ENCODE measurements around the gene CDT1.
A peak's percentile ranks its signal among the peaks of the same experiment; 100 is the strongest.

Gene CDT1

DNA sequence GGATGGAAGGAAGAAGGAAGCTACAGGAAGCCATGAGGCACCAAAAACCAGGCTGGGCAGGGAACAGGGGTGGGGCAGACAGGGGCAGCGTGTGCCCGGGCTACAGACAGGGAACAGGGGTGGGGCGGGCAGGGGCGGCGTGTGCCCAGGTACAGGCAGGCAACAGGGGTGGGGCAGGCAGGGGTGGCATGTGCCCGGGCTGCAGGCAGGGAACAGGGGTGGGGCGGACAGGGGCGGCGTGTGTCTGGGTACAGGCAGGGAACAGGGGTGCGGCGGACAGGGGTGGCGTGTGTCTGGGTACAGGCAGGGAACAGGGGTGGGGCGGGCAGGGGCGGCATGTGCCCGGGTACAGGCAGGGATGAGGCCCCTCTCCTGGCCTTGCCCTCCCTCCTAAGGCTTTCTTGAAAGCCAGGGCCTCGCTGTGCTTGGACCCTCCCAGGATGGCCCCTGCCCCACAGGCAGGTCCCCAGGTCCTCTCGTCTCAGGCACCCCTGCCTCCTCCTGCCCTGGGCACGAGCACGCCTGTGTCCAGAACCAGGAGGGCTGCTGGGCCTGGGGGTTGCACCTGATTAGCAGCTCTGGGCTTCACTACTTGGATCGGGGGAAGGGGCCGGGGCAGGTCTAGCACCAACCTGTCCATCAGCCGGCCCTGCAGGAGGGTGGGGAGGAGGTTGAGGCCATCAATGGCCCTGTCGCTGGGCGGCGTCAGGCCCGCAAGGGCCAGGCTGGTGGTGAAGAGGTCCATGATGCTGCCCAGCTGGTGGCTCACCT lies 22.7 kb downstream of the CDT1 start:
- TF ChIP-seq POLR2A (IDR thresholded peaks at IDR 0.05; ENCODE audit: low read depth, low read length), result no peak
- FAIRE-seq (no peak), DNase-seq (ENCODE audit: insufficient read length, low spot score) (no peak)

DNA sequence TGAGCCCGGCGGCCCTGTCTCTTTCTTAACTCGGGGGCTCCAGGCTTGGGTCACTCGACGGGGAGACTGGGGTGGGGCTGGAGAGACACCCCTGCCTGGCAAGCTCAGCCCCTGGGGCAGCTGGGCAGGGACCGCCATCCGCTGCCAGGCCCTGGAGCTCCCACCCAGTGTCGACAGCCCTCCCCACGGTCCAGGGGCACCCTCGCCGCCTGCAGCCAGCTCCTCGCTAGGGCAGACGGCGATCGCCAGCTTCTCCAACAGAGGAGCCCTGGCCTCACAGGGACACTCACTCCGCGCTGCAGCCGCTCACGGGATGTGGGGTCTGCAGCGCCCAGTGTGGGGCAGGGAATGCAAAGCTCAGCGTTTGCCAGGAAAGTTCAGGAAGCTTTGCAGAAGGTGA lies 24.1 kb downstream of the CDT1 start:
- no peak for TF ChIP-seq POLR2A (IDR thresholded peaks at IDR 0.05; ENCODE audit: low read depth, low read length)

DNA sequence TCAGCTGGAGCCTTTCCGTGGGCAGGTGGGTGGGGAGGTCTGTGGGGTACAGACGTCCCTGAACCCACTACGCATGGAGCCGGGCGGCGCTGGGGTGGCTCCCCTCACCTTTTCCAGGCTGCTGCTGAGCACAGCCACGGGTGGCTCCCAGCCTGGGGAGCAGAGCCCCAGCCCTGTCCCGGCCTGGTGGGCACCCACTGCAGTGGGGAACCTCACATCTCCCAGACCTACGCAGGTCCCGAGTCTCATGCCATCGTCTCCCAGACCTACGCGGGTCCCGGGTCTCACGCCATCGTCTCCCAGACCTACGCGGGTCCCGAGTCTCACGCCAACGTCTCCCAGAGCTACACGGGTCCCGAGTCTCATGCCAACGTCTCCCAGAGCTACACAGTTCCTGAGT lies 25.1 kb downstream of the CDT1 start:
- no peak for TF ChIP-seq POLR2A (IDR thresholded peaks at IDR 0.05; ENCODE audit: low read depth, low read length)
- no peak for FAIRE-seq
- DNase-seq (ENCODE audit: insufficient read length, low spot score), result no peak

More for the DNA sequence above, 24.1 kb downstream of the CDT1 start:
- no peak for FAIRE-seq
- no peak for DNase-seq (ENCODE audit: insufficient read length, low spot score)

DNA sequence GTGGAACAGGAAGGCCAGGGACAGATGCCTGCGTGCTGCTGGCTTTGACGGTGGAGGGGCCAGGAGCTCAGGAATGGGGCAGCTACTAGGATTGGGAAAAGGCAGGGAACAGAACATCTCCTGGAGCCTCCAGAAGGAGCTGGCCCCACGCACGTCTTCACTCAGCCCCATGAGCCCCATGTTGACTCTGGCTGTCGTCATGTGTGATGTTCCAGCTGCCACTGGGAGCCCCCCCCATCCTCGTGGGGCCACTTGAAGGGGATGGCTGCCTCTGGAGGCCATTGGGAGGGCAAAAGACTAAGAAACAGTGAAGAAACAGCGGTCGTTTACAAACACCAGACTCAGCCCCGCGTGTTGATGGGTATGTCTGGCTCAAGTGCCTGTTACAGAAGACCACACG lies 26.7 kb downstream of the CDT1 start:
- DNase-seq (ENCODE audit: insufficient read length, low spot score) (no peak), FAIRE-seq (no peak)
- no peak for TF ChIP-seq POLR2A (IDR thresholded peaks at IDR 0.05; ENCODE audit: low read depth, low read length)

DNA sequence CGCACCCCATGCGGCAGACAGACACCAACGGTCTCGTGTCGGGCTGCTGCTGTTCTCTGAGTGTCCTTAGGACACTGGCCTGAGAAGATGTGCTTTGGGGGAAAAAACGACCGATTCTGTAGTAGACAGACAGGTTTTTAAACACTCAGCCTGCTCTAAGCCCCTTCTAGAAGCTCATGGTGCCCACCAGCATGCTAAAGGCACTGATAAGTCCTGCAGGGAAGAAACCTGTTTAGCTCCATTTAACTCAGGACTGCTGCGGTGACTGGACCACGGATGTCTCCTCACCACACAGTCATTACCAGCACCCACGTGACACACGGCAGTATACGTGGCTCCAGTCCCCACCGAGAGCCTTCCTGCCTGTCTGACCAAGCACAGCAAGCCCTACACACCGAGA lies 27.2 kb downstream of the CDT1 start:
- no peak for TF ChIP-seq POLR2A (IDR thresholded peaks at IDR 0.05; ENCODE audit: low read depth, low read length)
- FAIRE-seq, result no peak

DNA sequence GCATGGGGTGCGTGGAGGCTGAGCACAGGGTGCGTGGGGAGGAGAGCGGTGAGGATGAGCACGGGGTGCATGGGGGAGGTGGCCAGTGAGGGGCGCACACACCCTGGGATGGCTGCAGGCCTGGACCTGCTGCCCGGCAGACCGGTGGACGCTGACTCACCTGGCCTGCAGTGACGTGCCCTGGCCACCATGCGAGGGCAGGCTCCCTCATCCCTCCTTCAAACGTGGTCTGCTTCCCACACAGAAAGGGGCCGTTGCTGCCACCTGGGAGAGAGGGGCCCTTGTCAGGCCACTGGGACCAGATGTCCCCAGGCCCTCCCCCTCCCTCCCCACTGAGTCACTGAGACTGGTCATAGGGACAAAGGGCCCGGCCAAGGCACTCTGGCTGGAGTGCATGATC lies 28.2 kb downstream of the CDT1 start:
- TF ChIP-seq POLR2A (IDR thresholded peaks at IDR 0.05; ENCODE audit: low read depth, low read length), result no peak
- DNase-seq (ENCODE audit: insufficient read length, low spot score) (peak; percentile 52), FAIRE-seq (no peak)

More for the DNA sequence above, 27.2 kb downstream of the CDT1 start:
- DNase-seq (ENCODE audit: insufficient read length, low spot score), result no peak

DNA sequence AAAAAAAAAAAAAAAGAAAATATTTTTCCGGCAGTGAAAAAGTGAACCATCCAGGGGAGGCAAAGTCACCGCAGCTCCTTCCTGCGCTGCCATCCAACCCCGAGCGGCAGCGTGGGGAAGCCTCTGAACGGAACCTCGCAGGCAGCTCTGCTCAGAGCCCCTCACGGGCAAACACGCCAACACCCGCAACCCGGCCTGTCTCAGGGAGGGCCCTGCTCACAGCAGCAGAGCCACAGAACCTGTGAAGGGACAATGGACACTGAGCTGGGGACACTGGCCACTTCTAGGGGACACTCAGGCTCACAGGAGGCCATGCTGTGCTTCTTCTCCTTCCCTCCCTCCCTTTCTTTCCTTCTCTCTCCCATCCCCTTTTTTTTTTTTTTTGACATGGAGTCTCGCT lies 29.5 kb downstream of the CDT1 start:
- no peak for FAIRE-seq
- no peak for TF ChIP-seq POLR2A (IDR thresholded peaks at IDR 0.05; ENCODE audit: low read depth, low read length)

DNA sequence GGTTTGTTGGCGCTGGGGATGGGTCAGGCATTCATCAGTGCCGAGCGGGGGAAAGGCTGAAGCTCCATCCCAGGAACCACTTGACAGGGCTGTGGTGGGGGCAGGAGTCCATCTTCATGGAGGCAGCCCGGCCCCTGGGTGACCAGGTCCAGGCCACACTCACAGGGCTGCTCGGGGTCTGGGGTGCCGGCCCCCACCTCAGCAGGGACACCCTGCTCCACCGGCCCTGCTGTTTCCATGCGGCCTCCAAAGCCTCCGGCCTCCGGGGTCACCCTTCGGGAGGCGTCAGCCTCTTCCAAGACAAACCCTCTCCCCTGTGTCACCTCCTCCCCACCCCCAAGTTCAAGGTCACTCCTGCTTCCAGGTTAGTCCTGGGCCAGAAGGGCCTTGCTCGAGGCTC lies 31.1 kb downstream of the CDT1 start:
- FAIRE-seq, result no peak
- no peak for TF ChIP-seq POLR2A (IDR thresholded peaks at IDR 0.05; ENCODE audit: low read depth, low read length)
- DNase-seq (ENCODE audit: insufficient read length, low spot score), result no peak

More for the DNA sequence above, 29.5 kb downstream of the CDT1 start:
- DNase-seq (ENCODE audit: insufficient read length, low spot score), result no peak

DNA sequence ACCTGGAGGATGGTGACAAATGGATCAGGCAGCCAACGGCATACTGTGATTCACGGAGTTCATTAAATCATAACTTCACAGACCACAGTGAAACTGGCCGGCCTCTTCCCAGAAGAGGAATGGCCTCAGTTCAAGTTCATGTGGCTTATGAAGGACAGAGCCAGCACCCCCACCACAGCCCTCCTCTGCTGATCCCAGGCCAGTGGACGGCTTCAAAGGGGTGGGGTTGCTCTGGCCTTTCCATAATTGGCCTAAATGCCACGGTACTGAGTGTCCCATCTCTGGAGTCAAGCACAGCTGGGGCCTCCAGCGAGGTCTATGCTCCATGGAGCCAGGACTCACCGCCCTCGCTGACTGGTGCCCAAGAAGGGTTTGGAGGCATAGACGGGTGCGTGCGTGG lies 31.8 kb downstream of the CDT1 start:
- no peak for TF ChIP-seq POLR2A (IDR thresholded peaks at IDR 0.05; ENCODE audit: low read depth, low read length)
- FAIRE-seq (no peak), DNase-seq (ENCODE audit: insufficient read length, low spot score) (no peak)

DNA sequence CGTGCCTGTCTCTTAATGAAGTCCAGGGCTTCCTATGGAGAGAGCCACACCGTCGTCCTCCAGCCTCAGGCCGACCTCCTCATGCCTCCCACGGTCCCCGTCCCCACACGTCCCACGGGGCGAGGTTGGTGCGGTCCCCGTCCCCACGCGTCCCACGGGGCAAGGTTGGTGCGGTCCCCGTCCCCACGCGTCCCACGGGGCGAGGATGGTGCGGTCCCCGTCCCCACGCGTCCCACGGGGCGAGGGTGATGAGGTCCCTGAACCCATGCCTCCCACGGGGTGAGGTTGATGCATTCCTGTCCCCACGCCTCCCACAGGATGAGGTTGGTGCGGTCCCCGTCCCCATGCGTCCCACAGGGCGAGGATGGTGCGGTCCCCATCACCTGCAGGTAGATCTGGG lies 32.2 kb downstream of the CDT1 start:
- no peak for TF ChIP-seq POLR2A (IDR thresholded peaks at IDR 0.05; ENCODE audit: low read depth, low read length)
- no peak for FAIRE-seq
- DNase-seq (ENCODE audit: insufficient read length, low spot score), result no peak

DNA sequence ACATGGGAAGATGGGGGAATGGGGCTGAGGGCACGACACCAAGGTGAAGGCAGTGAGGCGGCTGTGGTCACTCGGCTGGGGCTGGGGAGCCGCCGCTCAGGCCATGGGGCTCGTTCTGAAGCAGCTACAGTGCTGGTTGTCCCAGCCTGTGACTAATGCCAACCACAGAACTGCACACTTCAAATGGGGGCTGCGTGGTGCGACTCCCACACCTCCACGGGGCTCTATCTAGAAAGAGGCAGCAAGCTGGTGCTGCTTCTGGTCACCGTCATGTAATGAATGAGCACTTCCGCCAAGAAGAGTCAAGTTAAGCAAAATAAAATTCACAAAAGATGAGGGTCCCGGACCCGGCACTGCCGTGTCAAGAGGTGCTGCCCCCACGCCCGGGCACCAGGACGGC lies 33.2 kb downstream of the CDT1 start:
- no peak for TF ChIP-seq POLR2A (IDR thresholded peaks at IDR 0.05; ENCODE audit: low read depth, low read length)
- FAIRE-seq (no peak), DNase-seq (ENCODE audit: insufficient read length, low spot score) (no peak)

DNA sequence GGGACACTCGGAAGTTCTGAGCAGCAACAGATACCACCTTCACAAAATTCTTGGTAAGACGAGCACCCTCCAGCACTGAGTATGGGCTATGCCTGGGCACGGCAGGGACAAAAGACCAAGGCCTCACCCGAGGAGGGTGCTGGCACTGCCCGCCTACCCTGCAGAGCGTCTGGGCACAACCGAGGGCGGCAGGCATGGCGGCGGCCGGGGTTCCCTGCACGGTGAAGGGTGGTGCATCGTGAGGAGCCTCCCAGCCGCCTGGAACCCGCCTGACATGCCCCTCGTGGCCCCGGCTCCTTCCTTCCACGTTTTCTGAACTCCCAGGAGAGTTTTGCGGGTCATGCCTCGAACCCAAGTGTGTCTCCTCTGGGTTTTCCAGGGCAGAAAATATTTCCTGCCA lies 34.2 kb downstream of the CDT1 start:
- FAIRE-seq (no peak), DNase-seq (ENCODE audit: insufficient read length, low spot score) (no peak)
- no peak for TF ChIP-seq POLR2A (IDR thresholded peaks at IDR 0.05; ENCODE audit: low read depth, low read length)

DNA sequence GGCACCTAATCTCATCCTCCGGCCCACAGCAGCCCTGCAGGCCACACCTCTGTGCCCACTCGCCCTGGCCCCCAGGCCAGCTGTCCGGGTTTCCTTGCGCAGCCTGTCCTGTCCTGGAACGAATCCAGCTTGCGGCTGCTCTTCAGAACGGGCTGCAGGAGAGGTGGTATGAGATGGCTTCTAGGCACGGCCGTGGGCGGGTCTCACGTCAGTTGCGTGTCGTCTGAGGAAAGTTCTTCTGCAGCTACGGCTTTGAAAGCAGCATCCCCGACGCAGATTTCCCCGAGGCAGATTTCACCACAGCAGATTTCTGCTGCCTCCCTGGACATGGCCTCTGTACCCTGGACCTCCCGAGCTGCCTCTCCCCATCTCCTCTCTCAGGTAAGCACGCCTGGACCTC lies 35.0 kb downstream of the CDT1 start:
- no peak for TF ChIP-seq POLR2A (IDR thresholded peaks at IDR 0.05; ENCODE audit: low read depth, low read length)
- FAIRE-seq (no peak), DNase-seq (ENCODE audit: insufficient read length, low spot score) (no peak)

DNA sequence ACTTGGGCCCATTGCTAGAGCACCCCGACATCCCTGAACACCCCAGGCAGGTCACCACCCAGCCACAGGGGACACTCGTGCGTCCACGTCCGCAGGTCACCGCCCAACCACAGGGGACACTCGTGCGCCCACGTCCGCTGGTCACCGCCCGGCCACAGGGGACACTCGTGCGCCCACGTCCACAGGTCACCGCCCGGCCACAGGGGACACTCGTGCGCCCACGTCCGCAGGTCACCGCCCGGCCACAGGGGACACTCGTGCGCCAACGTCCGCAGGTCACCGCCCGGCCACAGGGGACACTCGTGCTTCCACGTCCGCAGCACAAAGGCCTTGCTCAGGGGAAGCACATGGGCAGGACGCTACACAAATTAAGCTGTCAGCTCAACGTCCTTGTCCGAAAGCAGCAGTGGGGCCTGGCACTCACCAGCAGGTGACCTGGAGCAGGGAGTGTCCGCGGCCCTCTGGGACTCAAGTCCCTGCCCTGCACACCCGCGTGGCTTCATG lies 35.5 kb downstream of the CDT1 start:
- DNase-seq (ENCODE audit: insufficient read length, low spot score), result no peak
- FAIRE-seq, result no peak
- no peak for TF ChIP-seq POLR2A (IDR thresholded peaks at IDR 0.05; ENCODE audit: low read depth, low read length)
